GM19025 (cell line): ENCODE measurements around the gene LYPD4.
"Not testable (repeated sequence)": the region's sequence is repeated elsewhere in the genome, so short reads cannot be mapped to it uniquely, and the experiment has no call there.

Experiments
- ATAC-seq: cut with Tn5 transposase; IDR thresholded peaks from one replicate; pipeline ENCODE4 v1.9.1; 2021; ENCODE audit warnings: mild to moderate bottlenecking, low read depth, moderate library complexity; ENCODE audit not compliant: unreplicated experiment

The LYPD4 gene

GRCh38 chr19:41804336-41804735 is 40.1 kb downstream of the LYPD4 start:
- ATAC-seq, result no peak

- ATAC-seq, result no peak
Observed at GRCh38 chr19:41802770-41803169, 41.7 kb downstream of the LYPD4 start.

DNA sequence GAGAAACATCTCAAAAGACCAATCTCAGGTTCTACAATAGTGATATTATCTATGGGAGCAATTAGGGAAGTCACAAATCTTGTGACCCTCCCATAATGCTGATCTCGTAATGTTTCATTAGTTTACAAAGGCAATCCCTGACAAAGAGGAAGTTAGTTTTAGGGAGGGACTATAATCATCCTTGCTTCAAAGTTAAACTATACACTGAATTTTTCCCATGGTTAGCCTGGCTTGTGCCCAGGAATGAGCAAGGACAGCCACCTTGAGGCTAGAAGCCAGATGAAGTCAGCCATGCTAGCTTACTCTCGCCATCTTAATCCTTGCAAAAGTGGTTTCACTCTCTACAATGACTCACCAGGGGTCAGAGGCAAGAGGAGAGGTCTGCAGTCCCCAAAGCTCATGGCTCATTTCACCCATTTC is 42.7 kb downstream of the LYPD4 start:
- ATAC-seq, result no peak

DNA sequence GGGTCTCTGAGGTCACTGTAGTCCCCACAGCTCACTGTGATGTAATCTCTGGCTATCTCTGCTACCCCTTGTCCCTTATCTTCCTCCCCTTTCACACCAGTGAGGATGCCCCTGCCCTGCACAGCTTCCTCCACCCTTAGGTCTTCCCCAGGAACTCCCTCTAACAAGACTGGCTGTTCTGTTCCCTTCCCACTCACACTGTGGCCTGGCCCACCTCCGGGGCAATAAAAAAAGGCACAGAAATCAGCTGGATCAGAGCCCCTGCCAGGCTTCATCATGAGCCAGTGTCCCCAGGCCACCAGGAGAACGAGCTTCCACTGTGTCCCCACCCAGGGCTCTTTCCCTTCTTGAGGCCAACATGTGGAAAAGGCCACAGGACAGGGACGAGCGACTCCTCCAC is 43.5 kb downstream of the LYPD4 start:
- no peak for ATAC-seq

- ATAC-seq, result no peak
Observed at GRCh38 chr19:41799444-41800000, 45.0 kb downstream of the LYPD4 start.

DNA sequence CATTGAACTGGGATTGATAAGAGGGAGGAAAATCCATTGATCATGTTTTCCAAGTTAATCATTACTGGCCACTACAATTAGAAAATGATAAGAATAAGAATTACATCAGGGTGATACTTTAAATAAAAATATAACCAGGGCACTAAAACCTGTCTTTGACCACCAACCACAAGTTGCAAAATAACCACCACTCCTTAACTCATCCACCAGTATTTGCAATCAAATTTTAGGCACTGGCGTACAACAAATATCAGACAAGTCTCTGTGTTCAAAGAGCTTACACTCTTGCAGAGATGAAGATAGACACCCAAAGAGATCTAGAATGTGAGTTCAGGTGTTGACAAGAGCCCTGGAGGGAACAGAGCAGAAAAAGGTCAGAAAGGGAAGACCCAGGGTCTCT is 47.6 kb downstream of the LYPD4 start:
- no peak for ATAC-seq

- no peak for ATAC-seq
Observed at GRCh38 chr19:41796362-41796761, 48.1 kb downstream of the LYPD4 start, which contains the start of gene CEACAM3. TSS of gene CEACAM3 (plus strand) at chr19:41796587. CDS start at chr19:41796678, 91 bp downstream.

GRCh38 chr19:41795031-41795461 is 49.4 kb downstream of the LYPD4 start:
- no peak for ATAC-seq

DNA sequence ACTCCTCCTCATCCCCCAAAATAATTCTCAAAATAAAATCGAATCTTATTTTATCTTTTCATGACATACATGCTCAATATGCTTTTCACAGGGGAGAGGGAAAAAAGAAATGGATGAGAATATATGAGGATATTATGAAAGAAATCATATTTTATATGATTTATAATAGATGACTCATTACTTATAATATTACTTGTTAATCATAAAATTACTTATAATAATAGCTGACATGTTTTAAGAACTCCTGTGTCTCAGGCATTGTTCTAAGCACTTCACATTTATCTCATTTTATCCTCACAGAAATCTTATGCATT is 51.1 kb downstream of the LYPD4 start:
- no peak for ATAC-seq

GRCh38 chr19:41792513-41793413 is 51.7 kb downstream of the LYPD4 start:
- no peak for ATAC-seq

GRCh38 chr19:41789053-41789452 is 55.4 kb downstream of the LYPD4 start:
- not testable (repeated sequence) for ATAC-seq

DNA sequence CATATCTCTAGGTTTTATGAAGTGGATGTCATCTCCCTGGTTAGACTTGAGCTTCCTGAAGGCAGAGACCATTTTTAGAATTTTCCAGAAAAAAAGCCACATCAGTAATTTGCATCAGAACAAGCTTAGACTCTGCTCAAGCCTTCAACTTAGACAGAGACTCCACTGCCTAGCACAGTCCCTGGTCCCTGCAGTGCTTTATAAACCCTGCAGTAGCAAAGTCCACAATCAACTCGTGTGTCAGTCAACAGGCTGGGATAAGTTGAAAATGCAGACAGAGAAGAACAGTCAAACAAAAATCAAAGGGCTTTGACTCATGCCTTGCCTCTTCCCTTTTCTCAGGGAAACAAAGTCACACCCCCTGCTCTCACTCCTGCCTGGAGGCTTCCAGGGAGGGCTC is 56.0 kb downstream of the LYPD4 start:
- not testable (repeated sequence) for ATAC-seq
